Prostate gland (tissue), 2 donors: ENCODE measurements around the gene CHST11. TPM values are rescaled to one million over a fixed set of nuclear protein-coding genes. Genes with fewer than 3 reads are reported as not detected.

Experiments
- DNase-seq: peaks from one replicate; pipeline ENCODE4 v3.0.0-alpha.2; 2019; ENCODE audit warnings: low spot score
- H3K27ac ChIP-seq, 2 donors: fragments of 200-600 bp; sonication (generic); 2 replicates each; pipeline ENCODE4 v1.5.1; 2017 to 2019
- H3K27me3 ChIP-seq: fragments of 200-600 bp; sonication (generic); replicated peaks from 2 replicates; pipeline ENCODE4 v1.5.1; 2019; ENCODE audit not compliant: insufficient read depth
- H3K36me3 ChIP-seq, 2 donors: fragments of 200-600 bp; sonication (generic); 1 replicate in 1 of 2; 2 replicates in 1 of 2; pipeline versions ENCODE4 v1.5.1 to v1.8.1; 2017 to 2019
- H3K4me1 ChIP-seq: fragments of 200-600 bp; sonication (generic); replicated peaks from 2 replicates; pipeline ENCODE4 v1.5.1; 2019
- H3K4me3 ChIP-seq, 2 donors: fragments of 200-600 bp; sonication (generic); 2 replicates each; pipeline ENCODE4 v1.5.1; 2017 to 2019
- H3K9me3 ChIP-seq: fragments of 200-600 bp; sonication (generic); 2 replicates; pipeline ENCODE4 v1.5.1; 2017
- POLR2A ChIP-seq: fragments of 450-650 bp; IDR thresholded peaks from one replicate; pipeline ENCODE4 v1.6.1; 2016; ENCODE audit warnings: antibody characterized with exemption, mild to moderate bottlenecking
- POLR2AphosphoS5 ChIP-seq: sonication (generic); formaldehyde crosslinking; IDR thresholded peaks from one replicate; pipeline ENCODE4 v1.6.1; 2017; ENCODE audit warnings: antibody characterized with exemption
- WGBS: methylation state at CpG from one replicate; pipeline ENCODE4 v1.1.5; 2018; 5-methylcytosine and 5-hydroxymethylcytosine counted together
- intact Hi-C: fragments of 100-400 bp; cut with DNase I; formaldehyde crosslinking; loops from one replicate; pipeline ENCODE4 v1.14.2; 2022
- total RNA-seq, 2 donors: library from RNA; depleted of rRNA; stranded (reverse); fragments of >200 nt; gene quantifications; one replicate each; pipeline ENCODE4 v1.1.0, GENCODE V29; 2016
- TF ChIP-seq, protein P1 (sequence below), 4 experiments: fragments of 200-600 bp in 2 of 4; fragments of 450-650 bp in 2 of 4; sonication (generic) in 2 of 4; IDR thresholded peaks; 1 replicate in 3 of 4; 2 replicates in 1 of 4; pipeline ENCODE4 v1.5.1; 2016 to 2019; ENCODE audit warnings: antibody characterized with exemption in 4 of 4, mild to moderate bottlenecking in 2 of 4, moderate library complexity in 2 of 4

The CHST11 gene
- total RNA-seq, 2 donors from 2014 or later = 10.4 to 25.4 TPM

DNA sequence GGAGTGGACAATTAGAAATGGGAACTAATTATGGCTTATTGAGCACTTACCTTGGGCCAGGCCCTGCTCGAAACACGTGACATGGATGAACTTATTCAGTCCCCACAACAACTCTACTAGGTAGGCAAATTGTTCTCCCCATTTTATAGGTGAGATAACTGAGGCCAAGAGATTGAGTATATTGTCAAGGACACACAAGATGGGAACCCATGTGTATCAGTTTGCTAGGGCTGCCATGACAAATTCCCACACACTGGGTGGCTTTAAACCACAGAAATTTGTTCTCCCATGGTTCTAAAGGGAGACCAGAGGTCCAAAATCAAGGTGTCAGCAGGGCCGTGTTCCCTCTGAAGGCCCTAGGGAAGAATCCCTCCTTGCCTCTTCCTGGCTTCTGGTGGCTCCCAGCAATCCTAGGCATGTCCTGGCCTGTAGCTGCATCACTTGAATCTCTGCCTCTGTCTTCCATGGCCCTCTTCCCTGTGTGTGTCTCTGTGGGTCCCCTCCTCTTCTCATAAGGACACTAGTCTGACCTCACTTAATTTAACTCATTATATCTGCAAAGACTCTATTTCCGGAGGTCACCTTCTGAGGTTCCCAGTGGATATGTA, 128.8 kb downstream of the CHST11 start:
- no peak for TF ChIP-seq POLR2AphosphoS5
- TF ChIP-seq, protein P1, sequence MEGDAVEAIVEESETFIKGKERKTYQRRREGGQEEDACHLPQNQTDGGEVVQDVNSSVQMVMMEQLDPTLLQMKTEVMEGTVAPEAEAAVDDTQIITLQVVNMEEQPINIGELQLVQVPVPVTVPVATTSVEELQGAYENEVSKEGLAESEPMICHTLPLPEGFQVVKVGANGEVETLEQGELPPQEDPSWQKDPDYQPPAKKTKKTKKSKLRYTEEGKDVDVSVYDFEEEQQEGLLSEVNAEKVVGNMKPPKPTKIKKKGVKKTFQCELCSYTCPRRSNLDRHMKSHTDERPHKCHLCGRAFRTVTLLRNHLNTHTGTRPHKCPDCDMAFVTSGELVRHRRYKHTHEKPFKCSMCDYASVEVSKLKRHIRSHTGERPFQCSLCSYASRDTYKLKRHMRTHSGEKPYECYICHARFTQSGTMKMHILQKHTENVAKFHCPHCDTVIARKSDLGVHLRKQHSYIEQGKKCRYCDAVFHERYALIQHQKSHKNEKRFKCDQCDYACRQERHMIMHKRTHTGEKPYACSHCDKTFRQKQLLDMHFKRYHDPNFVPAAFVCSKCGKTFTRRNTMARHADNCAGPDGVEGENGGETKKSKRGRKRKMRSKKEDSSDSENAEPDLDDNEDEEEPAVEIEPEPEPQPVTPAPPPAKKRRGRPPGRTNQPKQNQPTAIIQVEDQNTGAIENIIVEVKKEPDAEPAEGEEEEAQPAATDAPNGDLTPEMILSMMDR (IDR thresholded peaks at IDR 0.05) = no peak
- no peak for TF ChIP-seq POLR2A
- Histone ChIP-seq H3K27ac (no peak overlapping the region), H3K36me3 (no peaks in the 10 kb centered on the region), H3K9me3 (no peaks in the 10 kb centered on the region), H3K4me3 (no peak overlapping the region), H3K4me1 (peaks cover 6% of the 10 kb centered on the region), H3K27me3 (no peaks in the 10 kb centered on the region)
- DNase-seq = no peak
- WGBS = 72% methylated on average over 4 of the region's 4 CpGs
- intact Hi-C loops = no loop called here

DNA sequence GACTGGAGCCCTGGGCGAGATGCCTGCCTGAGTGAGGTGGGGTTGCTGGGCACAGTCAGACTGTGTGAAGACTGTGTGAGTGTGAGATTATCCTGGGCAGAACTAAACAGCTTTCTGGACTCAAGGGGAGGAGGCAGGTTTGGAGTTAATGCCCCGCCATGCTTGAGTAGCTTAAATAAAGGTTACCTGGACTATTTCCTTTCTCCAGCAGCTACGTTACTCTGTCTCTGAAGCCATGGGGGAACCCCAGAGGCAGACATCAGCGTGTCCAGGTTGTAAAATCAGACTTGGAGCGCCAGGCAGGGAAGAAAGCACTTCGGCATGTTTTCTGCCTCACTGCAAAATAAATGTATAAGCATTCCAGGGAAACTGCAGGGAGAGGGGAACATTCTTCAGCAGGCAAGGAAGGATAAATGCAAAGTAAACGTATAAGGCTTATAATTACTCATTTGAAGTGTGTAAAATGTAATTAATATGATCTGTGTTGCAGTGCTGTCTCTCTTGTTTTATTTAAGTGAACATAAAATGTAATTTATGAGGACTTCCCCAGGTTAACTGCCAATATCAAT, 129.7 kb downstream of the CHST11 start:
- H3K27me3 ChIP-seq = no peaks in the 10 kb centered on the region
- no peak for TF ChIP-seq POLR2AphosphoS5
- TF ChIP-seq, protein P1 (IDR thresholded peaks at IDR 0.05) = no peak
- TF ChIP-seq POLR2A = no peak
- WGBS = 18% methylated on average over 7 of the region's 7 CpGs
- intact Hi-C loops = no loop called here
- H3K4me3 ChIP-seq = no peak overlapping the region
- no peaks in the 10 kb centered on the region for H3K9me3 ChIP-seq
- H3K4me1 ChIP-seq = peaks cover 6% of the 10 kb centered on the region
- peak; percentile 22 for DNase-seq
- no peak overlapping the region for H3K27ac ChIP-seq
- no peaks in the 10 kb centered on the region for H3K36me3 ChIP-seq

DNA sequence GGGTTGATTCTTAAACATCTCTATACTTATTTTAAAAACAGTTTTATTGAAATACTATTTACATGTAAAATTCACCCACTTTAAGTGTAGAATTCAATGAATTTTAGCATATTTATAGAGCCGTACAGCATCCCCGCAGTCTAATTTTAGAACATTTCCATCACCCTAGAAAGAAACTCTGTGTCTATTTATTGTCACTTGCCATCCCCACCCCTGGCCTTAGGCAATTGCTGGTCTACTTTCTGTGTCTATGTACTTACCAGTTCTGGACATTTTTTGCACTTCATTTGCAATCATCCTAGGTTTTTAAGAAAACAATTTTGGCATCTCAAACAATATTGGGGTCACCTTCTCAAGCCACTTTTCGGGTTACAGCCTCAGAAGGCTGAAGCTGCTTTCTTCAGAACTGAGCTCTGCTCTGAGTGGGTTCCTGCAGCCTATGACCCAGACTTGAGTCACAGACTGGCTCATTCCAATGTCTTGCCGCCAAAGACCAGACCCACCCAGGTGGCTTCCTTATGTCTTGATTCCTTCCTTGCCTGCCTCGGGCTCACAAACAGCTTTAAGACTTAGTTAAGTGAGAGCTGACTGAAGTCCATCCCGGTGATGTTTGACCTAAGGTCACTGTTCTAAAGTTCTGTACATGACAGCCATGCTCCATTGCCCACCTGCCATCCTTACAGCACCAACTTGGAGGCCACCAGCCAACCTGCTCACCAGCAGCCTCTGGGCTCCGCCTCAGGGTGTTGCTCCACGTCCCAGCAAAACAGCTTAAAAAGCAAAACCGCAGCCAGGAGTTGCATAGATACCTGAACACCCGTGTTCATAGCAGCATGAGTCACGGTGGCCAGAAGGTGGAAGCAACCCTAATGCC, 131.5 kb downstream of the CHST11 start:
- Histone ChIP-seq H3K27me3 (no peaks in the 10 kb centered on the region), H3K4me1 (peaks cover 6% of the 10 kb centered on the region), H3K4me3 (no peak overlapping the region), H3K27ac (no peak overlapping the region), H3K36me3 (no peaks in the 10 kb centered on the region), H3K9me3 (no peaks in the 10 kb centered on the region)
- 83% methylated on average over 10 of the region's 11 CpGs for WGBS
- DNase-seq = no peak
- TF ChIP-seq POLR2AphosphoS5 (no peak), POLR2A (no peak)
- TF ChIP-seq, protein P1 (IDR thresholded peaks at IDR 0.05) = no peak
- intact Hi-C loops = no loop called here

DNA sequence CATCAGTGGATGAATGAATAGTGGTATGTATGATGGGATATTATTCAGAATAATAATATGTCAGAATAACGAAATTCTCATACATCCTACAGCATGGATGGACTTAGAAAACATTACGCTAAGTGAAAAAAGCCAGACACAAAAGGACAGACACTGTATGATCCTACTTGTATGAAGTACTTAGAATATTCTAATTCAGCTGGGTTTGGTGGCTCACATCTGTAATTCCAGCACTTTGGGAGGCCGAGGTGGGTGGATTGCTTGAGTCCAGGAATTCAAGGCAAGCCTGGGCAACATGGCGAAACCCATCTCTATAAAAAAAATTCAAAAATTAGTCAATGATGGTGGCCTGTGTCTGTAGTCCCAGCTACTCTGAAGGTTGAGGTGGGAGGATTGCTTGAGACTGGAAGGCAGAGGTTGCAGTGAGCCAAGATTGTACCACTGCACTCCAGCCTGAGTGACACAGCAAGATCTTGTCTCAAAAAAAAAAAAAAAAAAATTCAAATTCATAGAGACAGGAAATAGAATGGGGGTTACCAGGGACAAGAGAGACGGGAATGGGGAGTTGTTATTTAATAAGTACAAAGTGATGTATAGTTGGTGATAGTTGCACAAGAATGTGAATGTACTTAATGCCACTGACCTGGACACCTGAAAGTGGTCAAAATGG, 132.3 kb downstream of the CHST11 start:
- intact Hi-C loops = no loop called here
- TF ChIP-seq, protein P1 (IDR thresholded peaks at IDR 0.05) = no peak
- no peak for TF ChIP-seq POLR2A
- no peak for TF ChIP-seq POLR2AphosphoS5
- Histone ChIP-seq H3K4me3 (no peak overlapping the region), H3K9me3 (no peaks in the 10 kb centered on the region), H3K36me3 (no peaks in the 10 kb centered on the region), H3K4me1 (peaks cover 6% of the 10 kb centered on the region), H3K27ac (no peak overlapping the region), H3K27me3 (no peaks in the 10 kb centered on the region)
- WGBS = 72% methylated on average over 5 of the region's 5 CpGs
- no peak for DNase-seq
